HepG2 (cell line): Measurements from ENCODE around the gene RNASE4. TPM values are rescaled to one million over a fixed set of nuclear protein-coding genes. Genes with fewer than 3 reads are reported as not detected.

Experiments
- ATF7-NPFF ChIP-seq: sonication (generic); formaldehyde crosslinking; IDR thresholded peaks from 2 replicates; pipeline ENCODE4 v1.8.1; 2023; ENCODE audit warnings: mild to moderate bottlenecking, low read depth, missing genetic modification reagents, moderate library complexity
- CREM ChIP-seq, 2 experiments: sonication (generic) in 1 of 2; formaldehyde crosslinking in 1 of 2; IDR thresholded peaks; 2 replicates each; pipeline versions ENCODE4 v1.4.0 to v1.6.1; 2016 to 2020; ENCODE audit warnings: antibody characterized with exemption in 1 of 2, mild to moderate bottlenecking in 1 of 2, missing genetic modification reagents in 1 of 2
- DMAP1 ChIP-seq: IDR thresholded peaks from 2 replicates; pipeline ENCODE4 v1.6.1; 2016
- DNMT1 ChIP-seq: sonication (generic); formaldehyde crosslinking; IDR thresholded peaks from 2 replicates; pipeline ENCODE4 v1.5.1; 2020; ENCODE audit warnings: mild to moderate bottlenecking, missing genetic modification reagents
- GABPA ChIP-seq, 2 experiments: IDR thresholded peaks; 2 replicates each; pipeline ENCODE4 v1.6.1; 2011 to 2016; ENCODE audit warnings: low read depth in 2 of 2, low read length in 1 of 2, missing biosample characterization in 1 of 2, missing genetic modification characterization in 1 of 2
- GABPB1 ChIP-seq: IDR thresholded peaks from 2 replicates; pipeline ENCODE4 v1.6.1; 2016; ENCODE audit warnings: mild to moderate bottlenecking, missing genetic modification reagents, moderate library complexity, missing compliant biosample characterization
- GTF3A ChIP-seq: sonication (generic); formaldehyde crosslinking; conservative IDR thresholded peaks from 2 replicates; pipeline ENCODE4 v1.4.0; 2020; ENCODE audit warnings: mild to moderate bottlenecking, missing genetic modification reagents
- GZF1 ChIP-seq: sonication (generic); formaldehyde crosslinking; IDR thresholded peaks from 2 replicates; pipeline ENCODE4 v1.5.1; 2020; ENCODE audit warnings: mild to moderate bottlenecking, missing genetic modification reagents
- IKZF4 ChIP-seq: sonication (generic); formaldehyde crosslinking; IDR thresholded peaks from 2 replicates; pipeline ENCODE4 v1.5.1; 2020; ENCODE audit warnings: borderline replicate concordance, mild to moderate bottlenecking, low read depth, missing genetic modification reagents; ENCODE audit errors: not compliant biosample characterization
- KLF11 ChIP-seq: IDR thresholded peaks from 2 replicates; pipeline ENCODE4 v1.6.1; 2016; ENCODE audit warnings: missing compliant biosample characterization
- KLF9 ChIP-seq: IDR thresholded peaks from 2 replicates; pipeline ENCODE4 v1.6.1; 2016; ENCODE audit warnings: low read depth
- MXI1 ChIP-seq: IDR thresholded peaks from 3 replicates; pipeline ENCODE4 v1.6.1; 2012; ENCODE audit warnings: low read depth, low read length, inconsistent platforms, borderline replicate concordance
- POLR2AphosphoS2 ChIP-seq: IDR thresholded peaks from 2 replicates; pipeline ENCODE4 v1.6.1; 2011; ENCODE audit warnings: low read depth, low read length, improper control_type of control experiment
- RAD51 ChIP-seq: fragments of 450-650 bp; IDR thresholded peaks from 2 replicates; pipeline ENCODE4 v1.6.1; 2016; ENCODE audit warnings: borderline replicate concordance
- RBFOX2 ChIP-seq: fragments of 200-400 bp; formaldehyde crosslinking; IDR thresholded peaks from 2 replicates; pipeline ENCODE4 v1.6.1; 2017; ENCODE audit warnings: low read depth, mild to moderate bottlenecking, low read length
- SNAPC2 ChIP-seq: sonication (generic); formaldehyde crosslinking; IDR thresholded peaks from 2 replicates; pipeline ENCODE4 v1.8.1; 2022; ENCODE audit warnings: mild to moderate bottlenecking, missing genetic modification reagents
- TP53 ChIP-seq: sonication (generic); formaldehyde crosslinking; conservative IDR thresholded peaks from 2 replicates; pipeline ENCODE4 v1.4.0; 2020; ENCODE audit warnings: missing genetic modification reagents
- ZNF350 ChIP-seq: sonication (generic); formaldehyde crosslinking; IDR thresholded peaks from 2 replicates; pipeline ENCODE4 v1.4.0; 2020; ENCODE audit warnings: mild to moderate bottlenecking, low read depth, missing genetic modification reagents, borderline replicate concordance
- ZNF431 ChIP-seq: sonication (generic); formaldehyde crosslinking; IDR thresholded peaks from 2 replicates; pipeline ENCODE4 v1.9.0; 2022; ENCODE audit warnings: missing genetic modification reagents, low read depth, mild to moderate bottlenecking, borderline replicate concordance
- ZNF432 ChIP-seq: sonication (generic); formaldehyde crosslinking; IDR thresholded peaks from 2 replicates; pipeline ENCODE4 v1.5.0; 2020; ENCODE audit warnings: missing genetic modification reagents, mild to moderate bottlenecking, borderline replicate concordance
- ZNF7 ChIP-seq: IDR thresholded peaks from 2 replicates; pipeline ENCODE4 v1.6.1; 2016; ENCODE audit warnings: missing biosample characterization, missing genetic modification reagents
- polyA plus RNA-seq, 8 experiments: library from polyadenylated mRNA; depleted of rRNA in 3 of 8; stranded (reverse) in 7 of 8; unstranded in 1 of 8; fragments of >200 nt; fragmentation: Illumina TruSeq in 4 of 8; extraction: Trizol in 4 of 8; gene quantifications; 2 replicates each; pipeline versions ENCODE4 v1.2.1 to v1.2.3, GENCODE V29; 2011 to 2016; ENCODE audit warnings: low read depth in 4 of 8, missing spikeins in 1 of 8, mixed read lengths in 1 of 8; ENCODE audit not compliant: insufficient read depth in 1 of 8
- total RNA-seq, 5 experiments: library from RNA; depleted of rRNA; stranded (reverse); fragments of >200 nt; fragmentation: Illumina TruSeq; extraction: Trizol; gene quantifications; 2 replicates each; pipeline ENCODE4 v1.2.3, GENCODE V29; 2016; ENCODE audit warnings: low read depth in 1 of 5
- TF ChIP-seq, protein P1 (sequence below): fragments of 450-650 bp; IDR thresholded peaks from 2 replicates; pipeline ENCODE4 v1.6.1; 2016
- TF ChIP-seq, protein P2 (sequence below): sonication (generic); formaldehyde crosslinking; IDR thresholded peaks from 2 replicates; pipeline ENCODE4 v1.5.1; 2020; ENCODE audit warnings: missing genetic modification reagents, mild to moderate bottlenecking, borderline replicate concordance
- TF ChIP-seq, protein P3 (sequence below): sonication (generic); formaldehyde crosslinking; IDR thresholded peaks from 2 replicates; pipeline ENCODE4 v1.5.1; 2020; ENCODE audit warnings: missing genetic modification reagents, mild to moderate bottlenecking, borderline replicate concordance

RNASE4 gene
- total and polyA plus RNA-seq, 2 of the 13 experiments (the other 11 are each of a cell fraction or from before 2014, with no cell fraction given), result 109 to 983 TPM

DNA sequence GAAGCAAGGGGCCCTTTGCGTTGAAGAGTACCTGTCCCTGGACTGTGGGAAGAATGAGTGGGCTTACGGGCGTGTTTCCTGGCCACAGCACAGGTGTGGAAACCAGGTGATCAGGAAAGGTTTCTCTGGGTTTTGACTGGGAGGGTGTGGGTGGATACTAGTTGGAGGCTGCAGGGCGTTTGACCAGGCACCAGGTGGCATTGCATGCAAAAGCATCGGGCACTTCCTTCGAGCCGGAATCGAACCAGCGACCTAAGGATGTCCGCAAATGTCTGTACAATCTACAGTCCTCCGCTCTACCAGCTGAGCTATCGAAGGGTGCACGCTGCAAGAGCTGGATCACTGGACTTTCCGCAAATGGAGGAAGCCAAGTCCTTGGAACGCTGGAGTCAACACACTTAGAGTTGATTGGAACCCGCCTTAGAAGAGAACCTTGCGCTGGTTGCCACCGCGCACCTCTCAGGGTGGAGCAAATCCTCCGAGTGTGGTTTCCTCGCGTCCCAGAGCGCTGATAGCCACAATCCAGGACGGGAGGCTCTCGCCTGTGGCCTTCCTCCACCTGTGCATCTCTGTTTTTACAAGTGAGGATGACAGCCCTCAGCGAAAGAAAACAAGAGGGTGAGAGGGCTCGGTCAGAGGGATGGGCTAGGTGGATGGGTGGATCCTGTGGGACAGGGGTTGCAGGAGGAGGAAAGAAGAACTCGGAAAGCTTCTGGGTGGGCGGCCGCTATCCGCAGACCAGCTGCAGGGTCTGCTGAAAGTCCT lies 21.2 kb upstream of the RNASE4 start (continued):
- TF ChIP-seq GABPB1 (CRISPR knock-in tag) (peak; percentile 52), ZNF350 (peak; percentile 31; the same call in 1 of the 2 replicates), ZNF432 (CRISPR knock-in tag) (no peak), DMAP1 (no peak), SNAPC2 (CRISPR knock-in tag) (no peak), RAD51 (no peak), CREM (IDR thresholded peaks at IDR 0.05) (no peak), CREM (CRISPR knock-in tag; IDR thresholded peaks at IDR 0.05) (no peak), POLR2AphosphoS2 (no peak), RBFOX2 (no peak), DNMT1 (CRISPR knock-in tag) (no peak), GABPA (IDR thresholded peaks at IDR 0.05; ENCODE audit: low read depth, low read length) (no peak), GABPA (CRISPR knock-in tag; IDR thresholded peaks at IDR 0.05; ENCODE audit: low read depth) (0 out of 2 replicates have a peak, but pooled peaks have one; percentile 8), GZF1 (CRISPR knock-in tag) (peak; percentile 64; the same call in 1 of the 2 replicates), ATF7-NPFF (CRISPR knock-in tag) (no peak), ZNF431 (no peak), MXI1 (no peak; the same call in 2 of the 3 replicates), GTF3A (no peak), KLF9 (CRISPR knock-in tag) (no peak), IKZF4 (CRISPR knock-in tag) (no peak), ZNF7 (CRISPR knock-in tag) (no peak), TP53 (CRISPR knock-in tag) (no peak), KLF11 (CRISPR knock-in tag) (no peak)
- TF ChIP-seq, protein P1, sequence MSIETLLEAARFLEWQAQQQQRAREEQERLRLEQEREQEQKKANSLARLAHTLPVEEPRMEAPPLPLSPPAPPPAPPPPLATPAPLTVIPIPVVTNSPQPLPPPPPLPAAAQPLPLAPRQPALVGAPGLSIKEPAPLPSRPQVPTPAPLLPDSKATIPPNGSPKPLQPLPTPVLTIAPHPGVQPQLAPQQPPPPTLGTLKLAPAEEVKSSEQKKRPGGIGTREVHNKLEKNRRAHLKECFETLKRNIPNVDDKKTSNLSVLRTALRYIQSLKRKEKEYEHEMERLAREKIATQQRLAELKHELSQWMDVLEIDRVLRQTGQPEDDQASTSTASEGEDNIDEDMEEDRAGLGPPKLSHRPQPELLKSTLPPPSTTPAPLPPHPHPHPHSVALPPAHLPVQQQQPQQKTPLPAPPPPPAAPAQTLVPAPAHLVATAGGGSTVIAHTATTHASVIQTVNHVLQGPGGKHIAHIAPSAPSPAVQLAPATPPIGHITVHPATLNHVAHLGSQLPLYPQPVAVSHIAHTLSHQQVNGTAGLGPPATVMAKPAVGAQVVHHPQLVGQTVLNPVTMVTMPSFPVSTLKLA, result no peak
- TF ChIP-seq, protein P2, sequence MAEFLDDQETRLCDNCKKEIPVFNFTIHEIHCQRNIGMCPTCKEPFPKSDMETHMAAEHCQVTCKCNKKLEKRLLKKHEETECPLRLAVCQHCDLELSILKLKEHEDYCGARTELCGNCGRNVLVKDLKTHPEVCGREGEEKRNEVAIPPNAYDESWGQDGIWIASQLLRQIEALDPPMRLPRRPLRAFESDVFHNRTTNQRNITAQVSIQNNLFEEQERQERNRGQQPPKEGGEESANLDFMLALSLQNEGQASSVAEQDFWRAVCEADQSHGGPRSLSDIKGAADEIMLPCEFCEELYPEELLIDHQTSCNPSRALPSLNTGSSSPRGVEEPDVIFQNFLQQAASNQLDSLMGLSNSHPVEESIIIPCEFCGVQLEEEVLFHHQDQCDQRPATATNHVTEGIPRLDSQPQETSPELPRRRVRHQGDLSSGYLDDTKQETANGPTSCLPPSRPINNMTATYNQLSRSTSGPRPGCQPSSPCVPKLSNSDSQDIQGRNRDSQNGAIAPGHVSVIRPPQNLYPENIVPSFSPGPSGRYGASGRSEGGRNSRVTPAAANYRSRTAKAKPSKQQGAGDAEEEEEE (CRISPR knock-in tag), result no peak
- TF ChIP-seq, protein P3, sequence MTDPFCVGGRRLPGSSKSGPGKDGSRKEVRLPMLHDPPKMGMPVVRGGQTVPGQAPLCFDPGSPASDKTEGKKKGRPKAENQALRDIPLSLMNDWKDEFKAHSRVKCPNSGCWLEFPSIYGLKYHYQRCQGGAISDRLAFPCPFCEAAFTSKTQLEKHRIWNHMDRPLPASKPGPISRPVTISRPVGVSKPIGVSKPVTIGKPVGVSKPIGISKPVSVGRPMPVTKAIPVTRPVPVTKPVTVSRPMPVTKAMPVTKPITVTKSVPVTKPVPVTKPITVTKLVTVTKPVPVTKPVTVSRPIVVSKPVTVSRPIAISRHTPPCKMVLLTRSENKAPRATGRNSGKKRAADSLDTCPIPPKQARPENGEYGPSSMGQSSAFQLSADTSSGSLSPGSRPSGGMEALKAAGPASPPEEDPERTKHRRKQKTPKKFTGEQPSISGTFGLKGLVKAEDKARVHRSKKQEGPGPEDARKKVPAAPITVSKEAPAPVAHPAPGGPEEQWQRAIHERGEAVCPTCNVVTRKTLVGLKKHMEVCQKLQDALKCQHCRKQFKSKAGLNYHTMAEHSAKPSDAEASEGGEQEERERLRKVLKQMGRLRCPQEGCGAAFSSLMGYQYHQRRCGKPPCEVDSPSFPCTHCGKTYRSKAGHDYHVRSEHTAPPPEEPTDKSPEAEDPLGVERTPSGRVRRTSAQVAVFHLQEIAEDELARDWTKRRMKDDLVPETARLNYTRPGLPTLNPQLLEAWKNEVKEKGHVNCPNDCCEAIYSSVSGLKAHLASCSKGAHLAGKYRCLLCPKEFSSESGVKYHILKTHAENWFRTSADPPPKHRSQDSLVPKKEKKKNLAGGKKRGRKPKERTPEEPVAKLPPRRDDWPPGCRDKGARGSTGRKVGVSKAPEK (CRISPR knock-in tag), result no peak
